ENCODE data around the gene PTX4.
A peak's percentile ranks its signal among the peaks of the same experiment; 100 is the strongest.
"Not testable (repeated sequence)": the region's sequence is repeated elsewhere in the genome, so short reads cannot be mapped to it uniquely, and the experiment has no call there.

The PTX4 gene

DNA sequence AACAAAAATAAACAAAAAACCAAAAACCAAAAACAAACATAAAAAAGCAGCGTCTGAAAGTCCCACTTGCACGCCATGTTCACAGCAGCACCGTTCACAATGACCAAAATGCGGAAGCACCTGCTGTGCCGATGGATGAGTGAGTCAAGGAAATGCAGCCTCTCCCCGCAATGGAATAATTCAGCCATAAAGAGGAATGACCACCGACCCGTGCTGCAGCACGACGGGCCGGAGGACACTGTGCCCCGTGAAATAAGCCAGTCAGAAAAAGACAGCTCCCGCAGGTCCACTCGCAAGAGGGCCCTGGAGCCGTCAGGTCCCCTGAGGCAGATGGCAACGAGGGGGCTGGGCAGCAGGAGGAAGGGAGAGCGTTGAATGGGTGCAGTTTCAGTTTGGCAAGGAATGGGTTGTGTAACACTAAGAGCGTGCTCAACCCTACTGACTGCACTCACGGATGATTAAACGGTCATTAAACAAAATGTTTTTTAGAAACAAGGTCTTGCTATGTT lies 19.0 kb downstream of the PTX4 start:
- peaks cover 9 to 10% of the 10 kb centered on the region in 2 donors for H3K4me1 ChIP-seq (ENCODE audit: control insufficient read depth in 2 of 2, insufficient read depth in 2 of 2, low read length in 2 of 2)
- no peak overlapping the region for H3K4me3 ChIP-seq (ENCODE audit: low read length in 2 of 2)
- H3K36me3 ChIP-seq (ENCODE audit: control insufficient read depth in 2 of 2, insufficient read depth in 2 of 2, low read length in 2 of 2): no peaks in the 10 kb centered on the region
- H3K27ac ChIP-seq (ENCODE audit: low read depth in 2 of 2, low read length in 2 of 2): peak overlapping the region in 1 of 2 donors; percentile 63
- no peaks in the 10 kb centered on the region for H3K9me3 ChIP-seq (ENCODE audit: control insufficient read depth in 2 of 2, low read length in 2 of 2)
- no peak overlapping the region for H3K9ac ChIP-seq (ENCODE audit: low read depth in 1 of 2, low read length in 2 of 2)
- H3K27me3 ChIP-seq (ENCODE audit: control insufficient read depth in 2 of 2, insufficient read depth in 2 of 2, low read length in 2 of 2): no peaks in the 10 kb centered on the region

GRCh38 chr16:1469141-1469540 lies 19.6 kb downstream of the PTX4 start:
- H3K4me3 ChIP-seq (ENCODE audit: low read length in 2 of 2); H3K27ac ChIP-seq (ENCODE audit: low read depth in 2 of 2, low read length in 2 of 2); H3K36me3 ChIP-seq (ENCODE audit: control insufficient read depth in 2 of 2, insufficient read depth in 2 of 2, low read length in 2 of 2); H3K9ac ChIP-seq (ENCODE audit: low read depth in 1 of 2, low read length in 2 of 2); H3K4me1 ChIP-seq (ENCODE audit: control insufficient read depth in 2 of 2, insufficient read depth in 2 of 2, low read length in 2 of 2); H3K27me3 ChIP-seq (ENCODE audit: control insufficient read depth in 2 of 2, insufficient read depth in 2 of 2, low read length in 2 of 2); H3K9me3 ChIP-seq (ENCODE audit: control insufficient read depth in 2 of 2, low read length in 2 of 2): not testable (repeated sequence)

GRCh38 chr16:1468426-1468810 lies 20.3 kb downstream of the PTX4 start:
- H3K27me3 ChIP-seq (ENCODE audit: control insufficient read depth in 2 of 2, insufficient read depth in 2 of 2, low read length in 2 of 2): no peaks in the 10 kb centered on the region
- no peak overlapping the region for H3K27ac ChIP-seq (ENCODE audit: low read depth in 2 of 2, low read length in 2 of 2)
- H3K4me3 ChIP-seq (ENCODE audit: low read length in 2 of 2): no peak overlapping the region
- H3K4me1 ChIP-seq (ENCODE audit: control insufficient read depth in 2 of 2, insufficient read depth in 2 of 2, low read length in 2 of 2): peaks cover 3 to 4% of the 10 kb centered on the region in 2 donors
- H3K36me3 ChIP-seq (ENCODE audit: control insufficient read depth in 2 of 2, insufficient read depth in 2 of 2, low read length in 2 of 2): peaks cover 0 to 3% of the 10 kb centered on the region in 2 donors
- H3K9ac ChIP-seq (ENCODE audit: low read depth in 1 of 2, low read length in 2 of 2): no peak overlapping the region
- H3K9me3 ChIP-seq (ENCODE audit: control insufficient read depth in 2 of 2, low read length in 2 of 2): no peaks in the 10 kb centered on the region

GRCh38 chr16:1466968-1467521 lies 21.7 kb downstream of the PTX4 start:
- Histone ChIP-seq H3K9ac (ENCODE audit: low read depth in 1 of 2, low read length in 2 of 2) (no peak overlapping the region), H3K27me3 (ENCODE audit: control insufficient read depth in 2 of 2, insufficient read depth in 2 of 2, low read length in 2 of 2) (no peaks in the 10 kb centered on the region), H3K36me3 (ENCODE audit: control insufficient read depth in 2 of 2, insufficient read depth in 2 of 2, low read length in 2 of 2) (peaks cover 0 to 4% of the 10 kb centered on the region in 2 donors), H3K4me1 (ENCODE audit: control insufficient read depth in 2 of 2, insufficient read depth in 2 of 2, low read length in 2 of 2) (peaks cover 2 to 4% of the 10 kb centered on the region in 2 donors), H3K4me3 (ENCODE audit: low read length in 2 of 2) (no peak overlapping the region), H3K9me3 (ENCODE audit: control insufficient read depth in 2 of 2, low read length in 2 of 2) (no peaks in the 10 kb centered on the region), H3K27ac (ENCODE audit: low read depth in 2 of 2, low read length in 2 of 2) (no peak overlapping the region)

DNA sequence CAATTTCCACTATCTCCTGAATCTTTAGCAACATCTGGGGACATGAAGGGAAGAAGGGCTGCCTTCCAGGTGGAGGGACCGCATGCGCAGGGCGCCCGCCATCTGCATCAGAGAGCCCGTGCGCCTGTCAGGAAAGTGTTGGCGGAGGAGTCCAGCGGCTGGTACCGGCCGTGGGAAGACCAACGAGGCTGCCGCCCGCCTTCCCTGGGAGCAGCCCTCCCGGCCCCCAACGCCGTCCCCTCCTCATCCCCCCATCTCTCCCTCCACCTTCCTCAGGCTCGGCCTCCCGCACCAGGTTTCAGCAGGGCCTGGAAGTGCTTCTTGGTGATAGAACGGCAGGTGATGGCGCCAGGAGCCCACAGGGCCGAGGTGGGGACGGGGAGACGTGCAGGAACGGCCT lies 22.7 kb downstream of the PTX4 start:
- Histone ChIP-seq H3K9ac (ENCODE audit: low read depth in 1 of 2, low read length in 2 of 2) (no peak overlapping the region), H3K9me3 (ENCODE audit: control insufficient read depth in 2 of 2, low read length in 2 of 2) (no peaks in the 10 kb centered on the region), H3K27ac (ENCODE audit: low read depth in 2 of 2, low read length in 2 of 2) (no peak overlapping the region)

DNA sequence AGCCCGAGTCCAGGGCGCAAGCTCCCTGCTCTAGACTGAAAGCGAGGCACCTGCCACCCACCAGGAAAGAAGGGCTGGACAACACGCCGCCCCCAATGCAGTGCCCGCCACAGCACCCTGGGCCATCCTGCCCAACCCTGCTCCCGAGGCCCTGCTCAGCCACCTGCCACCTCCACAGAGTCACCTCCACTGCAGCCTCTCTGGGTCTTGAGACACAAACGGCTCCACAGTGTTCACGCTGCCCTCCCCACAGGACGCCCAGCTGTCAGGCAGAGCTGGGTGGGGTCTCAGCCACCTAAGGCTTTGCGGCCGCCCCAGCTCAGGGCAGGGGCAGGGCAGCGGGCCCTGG lies 23.2 kb downstream of the PTX4 start:
- H3K9ac ChIP-seq (ENCODE audit: low read depth in 1 of 2, low read length in 2 of 2): no peak overlapping the region
- H3K36me3 ChIP-seq (ENCODE audit: control insufficient read depth in 2 of 2, insufficient read depth in 2 of 2, low read length in 2 of 2): peaks cover 5 to 13% of the 10 kb centered on the region in 2 donors
- H3K27ac ChIP-seq (ENCODE audit: low read depth in 2 of 2, low read length in 2 of 2): no peak overlapping the region

More for the DNA sequence above, 22.7 kb downstream of the PTX4 start:
- Histone ChIP-seq H3K4me3 (ENCODE audit: low read length in 2 of 2) (no peak overlapping the region), H3K27me3 (ENCODE audit: control insufficient read depth in 2 of 2, insufficient read depth in 2 of 2, low read length in 2 of 2) (no peaks in the 10 kb centered on the region), H3K4me1 (ENCODE audit: control insufficient read depth in 2 of 2, insufficient read depth in 2 of 2, low read length in 2 of 2) (peaks cover 0 to 2% of the 10 kb centered on the region in 2 donors), H3K36me3 (ENCODE audit: control insufficient read depth in 2 of 2, insufficient read depth in 2 of 2, low read length in 2 of 2) (peaks cover under 1 to 9% of the 10 kb centered on the region in 2 donors)

GRCh38 chr16:1464894-1465566 lies 23.7 kb downstream of the PTX4 start:
- H3K27ac ChIP-seq (ENCODE audit: low read depth in 2 of 2, low read length in 2 of 2): no peak overlapping the region

More for the DNA sequence above, 23.2 kb downstream of the PTX4 start:
- Histone ChIP-seq H3K4me1 (ENCODE audit: control insufficient read depth in 2 of 2, insufficient read depth in 2 of 2, low read length in 2 of 2) (no peaks in the 10 kb centered on the region), H3K9me3 (ENCODE audit: control insufficient read depth in 2 of 2, low read length in 2 of 2) (no peaks in the 10 kb centered on the region), H3K4me3 (ENCODE audit: low read length in 2 of 2) (no peak overlapping the region), H3K27me3 (ENCODE audit: control insufficient read depth in 2 of 2, insufficient read depth in 2 of 2, low read length in 2 of 2) (no peaks in the 10 kb centered on the region)

GRCh38 chr16:1464196-1464893 lies 24.4 kb downstream of the PTX4 start:
- H3K36me3 ChIP-seq (ENCODE audit: control insufficient read depth in 2 of 2, insufficient read depth in 2 of 2, low read length in 2 of 2): peaks cover 11 to 17% of the 10 kb centered on the region in 2 donors
- no peak overlapping the region for H3K4me3 ChIP-seq (ENCODE audit: low read length in 2 of 2)
- no peaks in the 10 kb centered on the region for H3K4me1 ChIP-seq (ENCODE audit: control insufficient read depth in 2 of 2, insufficient read depth in 2 of 2, low read length in 2 of 2)
- H3K27ac ChIP-seq (ENCODE audit: low read depth in 2 of 2, low read length in 2 of 2): no peak overlapping the region
- H3K9ac ChIP-seq (ENCODE audit: low read depth in 1 of 2, low read length in 2 of 2): no peak overlapping the region
- H3K9me3 ChIP-seq (ENCODE audit: control insufficient read depth in 2 of 2, low read length in 2 of 2): no peaks in the 10 kb centered on the region
- H3K27me3 ChIP-seq (ENCODE audit: control insufficient read depth in 2 of 2, insufficient read depth in 2 of 2, low read length in 2 of 2): no peaks in the 10 kb centered on the region

More at GRCh38 chr16:1464894-1465566, 23.7 kb downstream of the PTX4 start:
- Histone ChIP-seq H3K36me3 (ENCODE audit: control insufficient read depth in 2 of 2, insufficient read depth in 2 of 2, low read length in 2 of 2) (peaks cover 9 to 17% of the 10 kb centered on the region in 2 donors), H3K4me1 (ENCODE audit: control insufficient read depth in 2 of 2, insufficient read depth in 2 of 2, low read length in 2 of 2) (no peaks in the 10 kb centered on the region), H3K9me3 (ENCODE audit: control insufficient read depth in 2 of 2, low read length in 2 of 2) (no peaks in the 10 kb centered on the region), H3K9ac (ENCODE audit: low read depth in 1 of 2, low read length in 2 of 2) (no peak overlapping the region), H3K4me3 (ENCODE audit: low read length in 2 of 2) (no peak overlapping the region), H3K27me3 (ENCODE audit: control insufficient read depth in 2 of 2, insufficient read depth in 2 of 2, low read length in 2 of 2) (no peaks in the 10 kb centered on the region)

DNA sequence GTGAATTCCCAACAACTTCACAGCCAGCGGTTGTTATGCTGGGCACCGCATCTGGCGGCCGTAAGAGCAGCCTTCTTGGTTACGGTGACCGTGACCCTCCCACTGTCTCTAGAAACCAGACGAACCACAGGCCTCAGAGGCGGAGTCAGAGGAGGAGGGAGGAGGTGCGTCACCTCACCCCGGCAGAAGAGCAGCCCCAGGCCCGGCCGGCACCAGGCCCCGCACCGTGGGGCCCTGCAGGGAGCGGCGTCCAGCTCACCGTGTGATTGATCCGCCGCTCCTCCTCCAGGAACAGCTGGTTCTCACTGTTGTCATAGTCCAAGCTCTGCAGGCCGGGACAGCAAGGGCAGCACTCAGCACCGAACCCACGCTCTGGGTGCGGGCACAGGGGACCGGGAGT lies 27.6 kb downstream of the PTX4 start:
- peaks cover 25 to 30% of the 10 kb centered on the region in 2 donors for H3K36me3 ChIP-seq (ENCODE audit: control insufficient read depth in 2 of 2, insufficient read depth in 2 of 2, low read length in 2 of 2)

GRCh38 chr16:1460602-1461138 lies 28.1 kb downstream of the PTX4 start:
- Histone ChIP-seq H3K9ac (ENCODE audit: low read depth in 1 of 2, low read length in 2 of 2) (no peak overlapping the region), H3K4me1 (ENCODE audit: control insufficient read depth in 2 of 2, insufficient read depth in 2 of 2, low read length in 2 of 2) (no peaks in the 10 kb centered on the region), H3K9me3 (ENCODE audit: control insufficient read depth in 2 of 2, low read length in 2 of 2) (no peaks in the 10 kb centered on the region), H3K27ac (ENCODE audit: low read depth in 2 of 2, low read length in 2 of 2) (no peak overlapping the region), H3K36me3 (ENCODE audit: control insufficient read depth in 2 of 2, insufficient read depth in 2 of 2, low read length in 2 of 2) (peaks cover 27 to 35% of the 10 kb centered on the region in 2 donors), H3K4me3 (ENCODE audit: low read length in 2 of 2) (no peak overlapping the region), H3K27me3 (ENCODE audit: control insufficient read depth in 2 of 2, insufficient read depth in 2 of 2, low read length in 2 of 2) (no peaks in the 10 kb centered on the region)

More for the DNA sequence above, 27.6 kb downstream of the PTX4 start:
- H3K27me3 ChIP-seq (ENCODE audit: control insufficient read depth in 2 of 2, insufficient read depth in 2 of 2, low read length in 2 of 2): no peaks in the 10 kb centered on the region
- no peaks in the 10 kb centered on the region for H3K9me3 ChIP-seq (ENCODE audit: control insufficient read depth in 2 of 2, low read length in 2 of 2)
- no peak overlapping the region for H3K27ac ChIP-seq (ENCODE audit: low read depth in 2 of 2, low read length in 2 of 2)
- H3K4me1 ChIP-seq (ENCODE audit: control insufficient read depth in 2 of 2, insufficient read depth in 2 of 2, low read length in 2 of 2): no peaks in the 10 kb centered on the region
- no peak overlapping the region for H3K4me3 ChIP-seq (ENCODE audit: low read length in 2 of 2)
- H3K9ac ChIP-seq (ENCODE audit: low read depth in 1 of 2, low read length in 2 of 2): no peak overlapping the region
